ENCODE results near the gene NSD1.
A peak's percentile ranks its signal among the peaks of the same experiment; 100 is the strongest.

Gene NSD1, protein sequence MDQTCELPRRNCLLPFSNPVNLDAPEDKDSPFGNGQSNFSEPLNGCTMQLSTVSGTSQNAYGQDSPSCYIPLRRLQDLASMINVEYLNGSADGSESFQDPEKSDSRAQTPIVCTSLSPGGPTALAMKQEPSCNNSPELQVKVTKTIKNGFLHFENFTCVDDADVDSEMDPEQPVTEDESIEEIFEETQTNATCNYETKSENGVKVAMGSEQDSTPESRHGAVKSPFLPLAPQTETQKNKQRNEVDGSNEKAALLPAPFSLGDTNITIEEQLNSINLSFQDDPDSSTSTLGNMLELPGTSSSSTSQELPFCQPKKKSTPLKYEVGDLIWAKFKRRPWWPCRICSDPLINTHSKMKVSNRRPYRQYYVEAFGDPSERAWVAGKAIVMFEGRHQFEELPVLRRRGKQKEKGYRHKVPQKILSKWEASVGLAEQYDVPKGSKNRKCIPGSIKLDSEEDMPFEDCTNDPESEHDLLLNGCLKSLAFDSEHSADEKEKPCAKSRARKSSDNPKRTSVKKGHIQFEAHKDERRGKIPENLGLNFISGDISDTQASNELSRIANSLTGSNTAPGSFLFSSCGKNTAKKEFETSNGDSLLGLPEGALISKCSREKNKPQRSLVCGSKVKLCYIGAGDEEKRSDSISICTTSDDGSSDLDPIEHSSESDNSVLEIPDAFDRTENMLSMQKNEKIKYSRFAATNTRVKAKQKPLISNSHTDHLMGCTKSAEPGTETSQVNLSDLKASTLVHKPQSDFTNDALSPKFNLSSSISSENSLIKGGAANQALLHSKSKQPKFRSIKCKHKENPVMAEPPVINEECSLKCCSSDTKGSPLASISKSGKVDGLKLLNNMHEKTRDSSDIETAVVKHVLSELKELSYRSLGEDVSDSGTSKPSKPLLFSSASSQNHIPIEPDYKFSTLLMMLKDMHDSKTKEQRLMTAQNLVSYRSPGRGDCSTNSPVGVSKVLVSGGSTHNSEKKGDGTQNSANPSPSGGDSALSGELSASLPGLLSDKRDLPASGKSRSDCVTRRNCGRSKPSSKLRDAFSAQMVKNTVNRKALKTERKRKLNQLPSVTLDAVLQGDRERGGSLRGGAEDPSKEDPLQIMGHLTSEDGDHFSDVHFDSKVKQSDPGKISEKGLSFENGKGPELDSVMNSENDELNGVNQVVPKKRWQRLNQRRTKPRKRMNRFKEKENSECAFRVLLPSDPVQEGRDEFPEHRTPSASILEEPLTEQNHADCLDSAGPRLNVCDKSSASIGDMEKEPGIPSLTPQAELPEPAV (N-terminal part only)

GRCh38 chr5:177133096-177133852, at the start of gene NSD1:
NSD1 (plus strand) TSS chr5:177133773; CDS start chr5:177135104, 1,331 bp downstream.
- peak; percentile 94 for DNase-seq

- no peak for DNase-seq
Measured at GRCh38 chr5:177084175-177084574, 49.4 kb upstream of the NSD1 start.

GRCh38 chr5:177085985-177086653, 47.5 kb upstream of the NSD1 start:
- no peak for DNase-seq

DNA sequence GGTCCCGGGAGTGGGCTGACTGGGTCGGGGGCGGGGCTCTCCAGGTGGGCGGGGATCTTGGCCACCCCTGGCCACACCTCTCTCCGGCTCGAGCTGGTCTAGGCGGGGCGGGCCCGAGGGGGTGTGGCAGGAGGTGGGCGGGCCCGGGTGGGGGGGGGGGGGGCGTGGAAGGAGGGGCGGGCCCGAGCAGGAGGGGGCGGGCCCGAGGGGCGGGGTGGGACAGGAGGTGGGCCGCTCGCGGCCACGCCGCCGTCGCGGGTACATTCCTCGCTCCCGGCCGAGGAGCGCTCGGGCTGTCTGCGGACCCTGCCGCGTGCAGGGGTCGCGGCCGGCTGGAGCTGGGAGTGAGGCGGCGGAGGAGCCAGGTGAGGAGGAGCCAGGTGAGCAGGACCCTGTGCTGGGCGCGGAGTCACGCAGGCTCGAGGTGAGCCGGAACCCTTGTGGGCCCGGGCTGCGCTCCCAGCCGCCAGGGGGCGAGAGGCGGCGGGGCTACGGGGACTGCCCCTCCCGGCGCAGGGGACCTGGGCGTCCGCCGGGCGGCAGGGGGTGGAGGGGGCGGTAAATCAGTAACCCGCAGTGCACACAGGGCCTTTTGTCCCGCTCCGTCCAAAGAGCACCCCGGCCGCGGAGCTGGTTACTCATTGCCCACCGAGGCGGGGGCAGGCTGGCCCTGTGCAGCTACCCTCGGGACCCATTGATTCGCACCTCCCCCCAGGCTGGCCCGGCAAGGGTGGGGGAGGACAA, 46.7 kb upstream of the NSD1 start, which contains the start of gene FGFR4:
Gene FGFR4 (plus strand): TSS at position 262 of the 744 bp plus-strand sequence. CDS start 2,688 bp downstream, outside the sequence.
- peak; percentile 72 for DNase-seq

- no peak for DNase-seq
Measured at GRCh38 chr5:177087398-177088005, 46.1 kb upstream of the NSD1 start.

- no peak for DNase-seq
Measured at GRCh38 chr5:177089127-177089526, 44.4 kb upstream of the NSD1 start.

GRCh38 chr5:177089825-177090641, 43.5 kb upstream of the NSD1 start:
- DNase-seq = no peak

- DNase-seq = no peak
Measured at GRCh38 chr5:177090813-177091212, 42.8 kb upstream of the NSD1 start.

GRCh38 chr5:177091232-177091631, 42.3 kb upstream of the NSD1 start:
- DNase-seq = no peak

GRCh38 chr5:177092178-177093081, 41.1 kb upstream of the NSD1 start:
- no peak for DNase-seq

GRCh38 chr5:177093082-177093712, 40.4 kb upstream of the NSD1 start:
- no peak for DNase-seq

DNA sequence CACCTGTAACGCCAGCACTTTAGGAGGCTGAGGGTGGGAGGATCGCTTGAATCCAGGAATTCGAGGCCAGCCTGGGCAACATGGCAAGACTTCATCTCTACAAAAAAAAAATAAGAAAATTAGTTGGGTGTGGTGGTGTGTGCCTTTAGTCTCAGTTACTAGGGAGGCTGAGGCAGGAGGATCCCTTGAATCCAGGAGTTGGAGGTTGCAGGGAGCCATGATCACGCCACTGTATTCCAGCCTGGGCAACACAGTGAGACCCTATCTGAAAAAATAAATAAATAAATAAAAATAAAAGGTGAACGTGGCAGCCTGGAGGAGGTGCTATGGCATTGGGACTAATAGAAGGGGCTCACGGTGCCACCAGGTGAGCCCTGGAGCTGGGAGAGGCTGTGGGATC, 39.8 kb upstream of the NSD1 start:
- DNase-seq = no peak

- no peak for DNase-seq
Measured at GRCh38 chr5:177094224-177095087, 39.1 kb upstream of the NSD1 start.

GRCh38 chr5:177095088-177095669, 38.4 kb upstream of the NSD1 start:
- DNase-seq = no peak

- DNase-seq = no peak
Measured at GRCh38 chr5:177096162-177097015, 37.2 kb upstream of the NSD1 start.

Measured in CD4-positive, alpha-beta T cell treated with Interleukin-10 for 1 hour (primary cell).